IMR-90 (cell line): ENCODE data around the gene DYSF. TPM values are rescaled to one million over a fixed set of nuclear protein-coding genes. Genes with fewer than 3 reads are reported as not detected.

ENCODE experiments used
- ATAC-seq: fragments of 200-7000 bp; cut with Tn5 transposase; 2 replicates; pipeline ENCODE4 v1.9.1; 2020; ENCODE audit warnings: low read depth, mild to moderate bottlenecking, moderate library complexity
- BruUV-seq: library from RNA; stranded (reverse); fragments of 400-500 nt; replicated peaks from 2 replicates; lab custom pipeline; 2021; lab: Mats Ljungman, UMichigan
- CTCF ChIA-PET: fragments of 300-600 bp; formaldehyde crosslinking; extraction: SDS; loops from one replicate; lab custom pipeline; 2021; ENCODE audit warnings: antibody characterized with exemption; lab: Yijun Ruan, JAX
- POLR2A ChIA-PET: fragments of 300-600 bp; sonication (Branson Sonifier 250); formaldehyde crosslinking; loops from one replicate; lab custom pipeline; 2022; ENCODE audit warnings: antibody characterized with exemption; ENCODE audit not compliant: unreplicated experiment; lab: Charles Lee
- DNase-seq: peaks from one replicate; pipeline ENCODE4 v3.0.0; 2013
- H2AFZ ChIP-seq: replicated peaks from 2 replicates; pipeline ENCODE3; 2013; ENCODE audit warnings: low read length, mild to moderate bottlenecking; ENCODE audit not compliant: poor library complexity
- H2AK5ac ChIP-seq: 2 replicates; pipeline ENCODE4 v1.6.1; 2013; ENCODE audit warnings: low read depth, low read length, inconsistent platforms
- H2AK9ac ChIP-seq: replicated peaks from 2 replicates; pipeline ENCODE3; 2013; ENCODE audit warnings: mild to moderate bottlenecking, low read depth, low read length, moderate library complexity; ENCODE audit not compliant: poor library complexity
- H2BK120ac ChIP-seq: 2 replicates; pipeline ENCODE4 v1.6.1; 2013; ENCODE audit warnings: low read depth, low read length, inconsistent platforms
- H2BK15ac ChIP-seq: 3 replicates; pipeline ENCODE4 v1.6.1; 2013; ENCODE audit warnings: low read depth, low read length, inconsistent platforms
- H2BK20ac ChIP-seq: 2 replicates; pipeline ENCODE4 v1.6.1; 2013; ENCODE audit warnings: low read depth, mild to moderate bottlenecking, inconsistent platforms, low read length, moderate library complexity
- H2BK5ac ChIP-seq: 2 replicates; pipeline ENCODE4 v1.6.1; 2013; ENCODE audit warnings: mild to moderate bottlenecking, low read depth, low read length, inconsistent platforms; ENCODE audit not compliant: poor library complexity, severe bottlenecking
- H3K14ac ChIP-seq: replicated peaks from 2 replicates; pipeline ENCODE4 v1.6.1; 2013; ENCODE audit warnings: low read depth, low read length, inconsistent platforms
- H3K18ac ChIP-seq: 2 replicates; pipeline ENCODE4 v1.6.1; 2013; ENCODE audit warnings: low read depth, low read length, control low read depth
- H3K23ac ChIP-seq: 2 replicates; pipeline ENCODE4 v1.6.1; 2013; ENCODE audit warnings: low read depth, low read length, inconsistent platforms
- H3K27ac ChIP-seq: 2 replicates; pipeline ENCODE4 v1.5.1; 2013; ENCODE audit warnings: mild to moderate bottlenecking, control low read depth, low read length; ENCODE audit not compliant: insufficient read depth
- H3K27me3 ChIP-seq: 2 replicates; pipeline ENCODE4 v1.6.1; 2013; ENCODE audit warnings: low read length; ENCODE audit not compliant: control insufficient read depth, insufficient read depth
- H3K36me3 ChIP-seq: 2 replicates; pipeline ENCODE4 v1.6.1; 2013; ENCODE audit warnings: low read length, mixed read lengths; ENCODE audit not compliant: control insufficient read depth, insufficient read depth
- H3K4ac ChIP-seq: 2 replicates; pipeline ENCODE4 v1.6.1; 2013; ENCODE audit warnings: low read depth, low read length, inconsistent platforms
- H3K4me1 ChIP-seq: 2 replicates; pipeline ENCODE4 v1.6.1; 2013; ENCODE audit warnings: low read length, mixed read lengths; ENCODE audit not compliant: control insufficient read depth, insufficient read depth
- H3K4me2 ChIP-seq: 2 replicates; pipeline ENCODE4 v1.6.1; 2013; ENCODE audit warnings: low read depth, mild to moderate bottlenecking, control low read depth, low read length, moderate library complexity
- H3K4me3 ChIP-seq: 2 replicates; pipeline ENCODE4 v1.5.1; 2013; ENCODE audit warnings: low read depth, mild to moderate bottlenecking, control low read depth, low read length, moderate library complexity; ENCODE audit not compliant: insufficient read depth
- H3K56ac ChIP-seq: 2 replicates; pipeline ENCODE4 v1.6.1; 2013; ENCODE audit warnings: low read length, inconsistent platforms; ENCODE audit not compliant: insufficient read depth; ENCODE audit errors: extremely low read depth
- H3K79me1 ChIP-seq, 2 experiments: 2 replicates each; pipeline ENCODE4 v1.6.1; 2013; ENCODE audit warnings: low read length in 2 of 2, inconsistent platforms in 1 of 2, low read depth in 1 of 2
- H3K9ac ChIP-seq: 2 replicates; pipeline ENCODE4 v1.6.1; 2013; ENCODE audit warnings: low read depth, low read length, control low read depth
- H3K9me1 ChIP-seq: 2 replicates; pipeline ENCODE4 v1.6.1; 2013; ENCODE audit warnings: low read length, inconsistent platforms; ENCODE audit not compliant: insufficient read depth
- H3K9me3 ChIP-seq: 2 replicates; pipeline ENCODE4 v1.6.1; 2013; ENCODE audit warnings: low read length; ENCODE audit not compliant: control insufficient read depth, insufficient read depth
- H4K20me1 ChIP-seq: 2 replicates; pipeline ENCODE4 v1.6.1; 2013; ENCODE audit warnings: low read length, inconsistent platforms; ENCODE audit not compliant: insufficient read depth
- H4K5ac ChIP-seq: 2 replicates; pipeline ENCODE4 v1.6.1; 2013; ENCODE audit warnings: mild to moderate bottlenecking, low read depth, low read length, control low read depth
- H4K8ac ChIP-seq, 2 experiments: 2 replicates each; pipeline ENCODE4 v1.6.1; 2013; ENCODE audit warnings: low read depth in 2 of 2, low read length in 2 of 2, control low read depth in 1 of 2, inconsistent platforms in 1 of 2
- H4K91ac ChIP-seq: 2 replicates; pipeline ENCODE4 v1.6.1; 2013; ENCODE audit warnings: low read depth, low read length, inconsistent platforms; ENCODE audit not compliant: insufficient read depth
- MAZ ChIP-seq: IDR thresholded peaks from 2 replicates; pipeline ENCODE4 v1.6.1; 2012; ENCODE audit warnings: low read depth, mild to moderate bottlenecking, low read length, improper control_type of control experiment, moderate library complexity, borderline replicate concordance
- WGBS, 2 experiments: methylation state at CpG; one replicate each; pipeline versions ENCODE4 v1.1.5 to v1.1.7; 2013; ENCODE audit warnings: missing lambda C conversion rate in 2 of 2; ENCODE audit not compliant: insufficient read length in 1 of 2; ENCODE audit errors: extremely low coverage in 2 of 2; 5-methylcytosine and 5-hydroxymethylcytosine counted together
- dilution Hi-C: fragments of 300-500 bp; cut with HindIII; formaldehyde crosslinking; loops from one replicate; pipeline ENCODE4 v1.14.3; 2018; ENCODE audit warnings: low sequenced_read_pairs; ENCODE audit not compliant: unreplicated experiment
- in situ Hi-C: fragments of 300-500 bp; cut with MboI; formaldehyde crosslinking; loops from 3 replicates; pipeline ENCODE4 v1.14.3; 2019; ENCODE audit warnings: low sequenced_read_pairs, inconsistent platforms, mixed read lengths
- intact Hi-C: fragments of 100-400 bp; cut with micrococcal nuclease; formaldehyde crosslinking; loops from 2 replicates; pipeline ENCODE4 v1.10.0; 2022
- polyA plus RNA-seq, 3 experiments: library from polyadenylated mRNA; depleted of rRNA; stranded (reverse); fragments of >200 nt; gene quantifications; 2 replicates each; pipeline ENCODE4 v1.2.3, GENCODE V29; 2012; ENCODE audit warnings: low replicate concordance in 1 of 3
- total RNA-seq: library from RNA; depleted of rRNA; stranded (reverse); fragments of >200 nt; gene quantifications from 2 replicates; pipeline ENCODE4 v1.2.3, GENCODE V29; 2012
- TF ChIP-seq, protein P1 (sequence below): fragments of 150-350 bp; IDR thresholded peaks from 2 replicates; pipeline ENCODE4 v1.6.1; 2017; ENCODE audit warnings: mild to moderate bottlenecking, antibody characterized with exemption, low read length, low read depth

DYSF gene
- total and polyA plus RNA-seq, 2 of the 4 experiments (the other 2 are of a cell fraction) = 0.09 to 0.18 TPM

DNA sequence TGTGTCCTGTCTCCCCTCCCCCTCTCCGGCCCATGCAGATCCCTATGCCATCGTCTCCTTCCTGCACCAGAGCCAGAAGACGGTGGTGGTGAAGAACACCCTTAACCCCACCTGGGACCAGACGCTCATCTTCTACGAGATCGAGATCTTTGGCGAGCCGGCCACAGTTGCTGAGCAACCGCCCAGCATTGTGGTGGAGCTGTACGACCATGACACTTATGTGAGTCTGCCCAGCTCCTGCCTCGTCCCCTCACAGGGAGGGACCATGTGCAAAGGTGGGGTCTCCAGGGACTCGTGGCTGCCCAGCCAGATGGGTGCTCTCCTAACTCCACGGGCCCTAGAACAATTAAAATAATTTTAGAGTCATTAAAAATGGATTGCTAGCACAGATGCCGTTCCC, 145.2 kb downstream of the DYSF start:
- no peaks in the 10 kb centered on the region for H3K79me1 ChIP-seq
- H3K4me1 ChIP-seq = no peaks in the 10 kb centered on the region
- no peak overlapping the region for H4K91ac ChIP-seq
- no peaks in the 10 kb centered on the region for H4K20me1 ChIP-seq
- WGBS, 2 experiments = no CpG with 5 or more reads among the region's 14 CpGs
- DNase-seq = no peak
- H3K27ac ChIP-seq = no peak overlapping the region
- no peak for ATAC-seq
- no peak overlapping the region for H3K4ac ChIP-seq
- H3K9me1 ChIP-seq = no peaks in the 10 kb centered on the region
- H2BK15ac ChIP-seq = no peak overlapping the region
- no peak overlapping the region for H3K23ac ChIP-seq
- no peak overlapping the region for H3K18ac ChIP-seq
- H2BK120ac ChIP-seq = no peak overlapping the region
- ChIA-PET CTCF (interaction anchor here (0.6 kb wide), 1 partner anchor 16 kb away, joined by 3 read pairs; no protein-coding TSS in a partner anchor), POLR2A (no interaction called here)
- no peak overlapping the region for H2AFZ ChIP-seq
- H3K27me3 ChIP-seq = peaks cover 32% of the 10 kb centered on the region
- no peak overlapping the region for H4K5ac ChIP-seq
- no peak overlapping the region for H3K56ac ChIP-seq
- no peaks in the 10 kb centered on the region for H3K9me3 ChIP-seq
- H3K4me3 ChIP-seq = no peak overlapping the region
- dilution Hi-C loops (no loop called here), in situ Hi-C loops (no loop called here), intact Hi-C loops (no loop called here)
- H2AK5ac ChIP-seq = no peak overlapping the region
- no peak overlapping the region for H4K8ac ChIP-seq
- no peak overlapping the region for H3K9ac ChIP-seq
- H2BK5ac ChIP-seq = no peak overlapping the region
- H2BK20ac ChIP-seq = no peak overlapping the region
- H2AK9ac ChIP-seq = no peak overlapping the region
- no peak overlapping the region for H3K14ac ChIP-seq
- no TSS peak for BruUV-seq
- no peak overlapping the region for H3K4me2 ChIP-seq
- H3K36me3 ChIP-seq = no peaks in the 10 kb centered on the region
- TF ChIP-seq, protein P1, sequence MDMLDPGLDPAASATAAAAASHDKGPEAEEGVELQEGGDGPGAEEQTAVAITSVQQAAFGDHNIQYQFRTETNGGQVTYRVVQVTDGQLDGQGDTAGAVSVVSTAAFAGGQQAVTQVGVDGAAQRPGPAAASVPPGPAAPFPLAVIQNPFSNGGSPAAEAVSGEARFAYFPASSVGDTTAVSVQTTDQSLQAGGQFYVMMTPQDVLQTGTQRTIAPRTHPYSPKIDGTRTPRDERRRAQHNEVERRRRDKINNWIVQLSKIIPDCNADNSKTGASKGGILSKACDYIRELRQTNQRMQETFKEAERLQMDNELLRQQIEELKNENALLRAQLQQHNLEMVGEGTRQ = no peak
- TF ChIP-seq MAZ = no peak
